GM12878 (cell line): ENCODE measurements around the gene PRR23A. TPM values are rescaled to one million over a fixed set of nuclear protein-coding genes. Genes with fewer than 3 reads are reported as not detected.

Experiments
- ATAC-seq: fragments of 200-7000 bp; cut with Tn5 transposase; 3 replicates; pipeline ENCODE4 v1.9.1; 2020; ENCODE audit warnings: mild to moderate bottlenecking, moderate library complexity
- BruUV-seq: library from RNA; stranded (reverse); fragments of 400-500 nt; replicated peaks from 2 replicates; lab custom pipeline; 2021; lab: Mats Ljungman, UMichigan
- CTCF ChIA-PET: fragments of 300-600 bp; sonication (Branson Sonifier 250); formaldehyde crosslinking; extraction: SDS; loops from one replicate; lab custom pipeline; 2021; ENCODE audit warnings: inconsistent platforms; lab: Yijun Ruan, JAX
- POLR2A ChIA-PET: fragments of 350-600 bp; formaldehyde crosslinking; extraction: SDS; loops from one replicate; lab custom pipeline; 2021; ENCODE audit warnings: inconsistent platforms; lab: Charles Lee
- RAD21 ChIA-PET: fragments of 300-600 bp; sonication (Branson Sonifier 250); formaldehyde crosslinking; loops from one replicate; lab custom pipeline; 2023; ENCODE audit warnings: antibody characterized with exemption; ENCODE audit not compliant: unreplicated experiment; lab: Charles Lee
- SMC1A ChIA-PET: fragments of 300-600 bp; sonication (Branson Sonifier 250); formaldehyde crosslinking; loops from one replicate; lab custom pipeline; 2023; ENCODE audit not compliant: unreplicated experiment, uncharacterized antibody; lab: Charles Lee
- DNase-seq: peaks from one replicate; pipeline ENCODE4 v3.0.0-alpha.2; 2011; ENCODE audit warnings: low read depth, low spot score
- FAIRE-seq: peaks from 3 replicates; lab custom pipeline; 2011; peaks lifted over from hg19 to GRCh38; lab: Jason Lieb, UNC
- H2AFZ ChIP-seq: 2 replicates; pipeline ENCODE4 v1.6.0; 2011; ENCODE audit warnings: low read depth, low read length, control low read depth; ENCODE audit not compliant: control insufficient read depth
- H3K27ac ChIP-seq: 2 replicates; pipeline ENCODE4 v1.5.1; 2011; ENCODE audit warnings: control low read depth; ENCODE audit not compliant: control insufficient read depth, insufficient read depth
- H3K27me3 ChIP-seq, 2 experiments: replicated peaks in 1 of 2; 2 replicates each; pipeline versions ENCODE4 v1.6.0 to v1.6.1; 2011; ENCODE audit warnings: low read length in 1 of 2; ENCODE audit not compliant: control insufficient read depth in 2 of 2, insufficient read depth in 2 of 2
- H3K36me3 ChIP-seq, 2 experiments: 2 replicates each; pipeline ENCODE4 v1.5.1; 2011; ENCODE audit warnings: low read length in 1 of 2; ENCODE audit not compliant: control insufficient read depth in 2 of 2, insufficient read depth in 2 of 2
- H3K4me1 ChIP-seq: 2 replicates; pipeline ENCODE4 v1.6.1; 2011; ENCODE audit warnings: mild to moderate bottlenecking, low read length, moderate library complexity, mixed read lengths; ENCODE audit not compliant: control insufficient read depth, insufficient read depth
- H3K4me2 ChIP-seq: 2 replicates; pipeline ENCODE4 v1.6.0; 2011; ENCODE audit warnings: control low read depth; ENCODE audit not compliant: control insufficient read depth, insufficient read depth
- H3K4me3 ChIP-seq: fragments of 200-600 bp; sonication (generic); 2 replicates; pipeline ENCODE4 v1.5.1; 2016
- H3K79me2 ChIP-seq: 2 replicates; pipeline ENCODE4 v1.6.0; 2011; ENCODE audit warnings: low read length; ENCODE audit not compliant: control insufficient read depth, insufficient read depth
- H3K9ac ChIP-seq: 2 replicates; pipeline ENCODE4 v1.8.0; 2011; ENCODE audit warnings: low read length, control low read depth, mixed read lengths; ENCODE audit not compliant: control insufficient read depth, insufficient read depth
- H3K9me3 ChIP-seq: replicated peaks from 3 replicates; pipeline ENCODE4 v1.5.1; 2011; ENCODE audit warnings: mild to moderate bottlenecking, low read length; ENCODE audit not compliant: control insufficient read depth, insufficient read depth
- H4K20me1 ChIP-seq: 2 replicates; pipeline ENCODE4 v1.6.0; 2011; ENCODE audit not compliant: control insufficient read depth, insufficient read depth
- BCL11A ChIP-seq: IDR thresholded peaks from 2 replicates; pipeline ENCODE4 v1.6.1; 2011; ENCODE audit warnings: low read depth, low read length
- CEBPB ChIP-seq, 2 experiments: fragments of 150-350 bp in 1 of 2; IDR thresholded peaks; 2 replicates each; pipeline ENCODE4 v1.6.1; 2012 to 2014; ENCODE audit warnings: low read depth in 2 of 2, low read length in 2 of 2, borderline replicate concordance in 1 of 2, inconsistent platforms in 1 of 2
- E2F4 ChIP-seq: IDR thresholded peaks from 2 replicates; pipeline ENCODE4 v1.6.1; 2012; ENCODE audit warnings: low read depth, low read length, improper control_type of control experiment
- ETV6 ChIP-seq, 2 experiments: fragments of 450-650 bp in 1 of 2; IDR thresholded peaks in 1 of 2; conservative IDR thresholded peaks in 1 of 2; 2 replicates each; pipeline ENCODE4 v1.6.1; 2014; ENCODE audit warnings: antibody characterized with exemption in 1 of 2, borderline replicate concordance in 1 of 2, low read depth in 1 of 2, mild to moderate bottlenecking in 1 of 2, moderate library complexity in 1 of 2
- EZH2 ChIP-seq: IDR thresholded peaks from 2 replicates; pipeline ENCODE4 v1.6.1; 2012; ENCODE audit warnings: low read depth, mild to moderate bottlenecking, control low read depth, inconsistent platforms, low read length, borderline replicate concordance; ENCODE audit not compliant: control insufficient read depth
- GABPA ChIP-seq: IDR thresholded peaks from 2 replicates; pipeline ENCODE4 v1.6.1; 2014; ENCODE audit warnings: antibody characterized with exemption, low read depth, mild to moderate bottlenecking, inconsistent platforms
- IRF3 ChIP-seq: fragments of 450-650 bp; IDR thresholded peaks from 2 replicates; pipeline ENCODE4 v1.6.1; 2014; ENCODE audit warnings: mild to moderate bottlenecking
- KAT2A ChIP-seq: conservative IDR thresholded peaks from 2 replicates; pipeline ENCODE4 v1.6.1; 2011; ENCODE audit warnings: low read depth, low read length; ENCODE audit not compliant: control insufficient read depth
- PRDM15 ChIP-seq: fragments of 450-650 bp; formaldehyde crosslinking; IDR thresholded peaks from 2 replicates; pipeline ENCODE4 v1.4.0; 2020; ENCODE audit warnings: mild to moderate bottlenecking, moderate library complexity
- RAD21 ChIP-seq: IDR thresholded peaks from 2 replicates; pipeline ENCODE4 v1.6.1; 2011; ENCODE audit warnings: mild to moderate bottlenecking, low read depth, low read length, moderate library complexity; ENCODE audit not compliant: insufficient read depth
- RCOR1 ChIP-seq: conservative IDR thresholded peaks from 2 replicates; pipeline ENCODE4 v1.6.1; 2012; ENCODE audit warnings: low read depth, low read length, improper control_type of control experiment
- RELB ChIP-seq: fragments of 450-650 bp; IDR thresholded peaks from 2 replicates; pipeline ENCODE4 v1.6.1; 2017; ENCODE audit warnings: low read depth, mild to moderate bottlenecking, moderate library complexity
- SMAD5 ChIP-seq: IDR thresholded peaks from 2 replicates; pipeline ENCODE4 v1.6.1; 2016; ENCODE audit warnings: antibody characterized with exemption, low read depth
- ZBED1 ChIP-seq: IDR thresholded peaks from 2 replicates; pipeline ENCODE4 v1.6.1; 2016; ENCODE audit warnings: borderline replicate concordance
- WGBS: methylation state at CpG from one replicate; pipeline ENCODE4 v1.1.6; 2016; ENCODE audit warnings: low lambda C conversion rate; ENCODE audit not compliant: insufficient replicate concordance, insufficient coverage; ENCODE audit errors: missing lambda C conversion rate; 5-methylcytosine and 5-hydroxymethylcytosine counted together
- in situ Hi-C: fragments of 300-500 bp; cut with MboI; formaldehyde crosslinking; loops from 9 replicates; pipeline ENCODE4 v1.14.3; 2018; ENCODE audit warnings: mixed read lengths
- intact Hi-C: fragments of 100-400 bp; cut with micrococcal nuclease; formaldehyde crosslinking; loops from one replicate; pipeline ENCODE4 v1.14.2; 2022; ENCODE audit not compliant: unreplicated experiment
- polyA plus RNA-seq, 11 experiments: library from polyadenylated mRNA; depleted of rRNA in 4 of 11; unstranded in 6 of 11; stranded (reverse) in 5 of 11; fragments of >200 nt; fragmentation: Nextera tagmentation in 4 of 11; fragmentation: Illumina TruSeq in 1 of 11; extraction: Ambion mirVana in 4 of 11; extraction: Trizol in 1 of 11; gene quantifications; 1 replicate in 1 of 11; 2 replicates in 10 of 11; pipeline versions ENCODE4 v1.2.1 to v1.2.3, GENCODE V29; 2011 to 2016; ENCODE audit warnings: inconsistent platforms in 2 of 11, missing spikeins in 2 of 11, low read depth in 1 of 11
- total RNA-seq, 4 experiments: library from RNA; depleted of rRNA in 3 of 4; stranded (reverse); fragments of >200 nt in 3 of 4; fragmentation: Illumina TruSeq in 1 of 4; extraction: Trizol in 1 of 4; gene quantifications; 2 replicates each; pipeline versions ENCODE4 v1.2.1 to v1.2.3, GENCODE V29; 2013 to 2021

The PRR23A gene
- total and polyA plus RNA-seq, 10 of the 15 experiments (the other 5 are each of a cell fraction or from before 2014, with no cell fraction given): not detected

GRCh38 chr3:139024968-139025367 lies 18.9 kb upstream of the PRR23A start:
- ChIA-PET RAD21 (no interaction called here), POLR2A (no interaction called here), CTCF (interaction anchor here (0.6 kb wide), 1 partner anchor 101 kb away, joined by 3 read pairs; no protein-coding TSS in a partner anchor), SMC1A (no interaction called here)
- Histone ChIP-seq H3K9me3 (no peaks in the 10 kb centered on the region; the same call in 2 of the 3 replicates), H3K9ac (no peak overlapping the region), H3K36me3 (no peaks in the 10 kb centered on the region), H2AFZ (no peak overlapping the region), H4K20me1 (no peaks in the 10 kb centered on the region), H3K27ac (no peak overlapping the region), H3K4me2 (no peak overlapping the region), H3K4me1 (no peaks in the 10 kb centered on the region), H3K79me2 (no peaks in the 10 kb centered on the region), H3K27me3 (no peaks in the 10 kb centered on the region), H3K4me3 (no peak overlapping the region)
- ATAC-seq (no peak), DNase-seq (no peak), FAIRE-seq (no peak)
- in situ Hi-C loops (no loop called here), intact Hi-C loops (no loop called here)
- WGBS: 67% methylated on average over 2 of the region's 2 CpGs
- BruUV-seq: no TSS peak
- TF ChIP-seq ZBED1 (no peak), PRDM15 (CRISPR knock-in tag) (no peak), RAD21 (no peak), IRF3 (no peak), SMAD5 (no peak), EZH2 (no peak), RCOR1 (no peak), ETV6 (conservative IDR thresholded peaks at IDR 0.05 in 1 of 2, IDR thresholded peaks at IDR 0.05 in 1 of 2; ENCODE audit: borderline replicate concordance in 1 of 2, low read depth in 1 of 2) (no peak), BCL11A (no peak), RELB (no peak), E2F4 (no peak), KAT2A (no peak), CEBPB (IDR thresholded peaks at IDR 0.05; ENCODE audit: borderline replicate concordance in 1 of 2, low read depth in 2 of 2, low read length in 2 of 2) (no peak), GABPA (no peak)
